Inferior parietal cortex (tissue), 1 donor: ENCODE results near the gene DCUN1D1.

ENCODE experiments used
- DNase-seq: peaks from one replicate; pipeline ENCODE4 v3.0.0-alpha.2; 2016; ENCODE audit errors: extremely low spot score

DCUN1D1 gene

DNA sequence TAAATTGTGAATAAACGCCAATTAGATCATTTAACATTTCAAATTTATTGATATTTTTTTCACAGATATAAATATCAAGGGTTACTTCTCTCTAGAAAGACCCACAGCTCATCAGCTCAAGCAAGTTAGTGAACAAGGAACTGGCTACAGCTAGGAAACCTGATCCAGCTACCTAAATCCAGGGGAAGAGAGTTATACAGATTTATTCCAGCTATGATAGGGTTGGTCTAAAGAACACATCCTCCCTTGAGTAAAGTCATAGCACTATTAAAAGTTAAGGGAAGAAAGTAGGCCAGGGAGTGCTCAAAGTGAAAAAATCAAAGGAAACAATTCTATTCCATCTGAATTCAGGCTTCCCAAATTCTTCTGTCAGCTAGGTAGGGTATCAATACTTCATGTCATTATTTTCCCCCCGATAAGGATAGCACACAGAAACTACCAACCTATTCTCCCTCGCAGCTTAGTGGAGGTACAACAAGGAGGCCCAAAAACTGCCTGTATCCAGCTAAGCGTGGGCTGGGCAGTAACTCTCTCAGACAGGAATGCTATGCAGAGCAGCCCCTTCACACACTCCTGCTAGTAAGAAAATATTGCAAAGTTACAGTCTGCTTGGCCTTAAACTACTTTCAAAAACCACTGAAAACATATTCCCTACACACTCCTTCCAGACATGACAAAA is 44.0 kb downstream of the DCUN1D1 start:
- no peak for DNase-seq

DNA sequence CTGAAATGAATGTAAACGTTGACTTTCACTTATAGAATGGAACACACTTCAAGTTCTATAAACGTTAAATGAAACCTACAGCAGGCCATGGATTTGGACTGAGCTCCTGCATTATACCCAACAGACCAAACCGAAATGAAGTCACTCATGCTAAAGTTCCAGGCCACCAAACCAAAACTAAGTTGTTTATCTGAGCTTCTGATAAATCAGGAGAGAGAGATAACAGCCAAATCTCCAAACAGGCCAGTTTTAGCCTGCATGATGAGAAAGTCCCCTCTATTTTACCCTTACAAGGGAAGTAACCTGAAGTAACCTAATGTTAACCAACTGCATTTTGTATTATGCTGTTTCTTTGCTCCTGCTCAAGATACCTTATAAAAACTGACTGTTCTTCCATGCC is 44.5 kb downstream of the DCUN1D1 start:
- no peak for DNase-seq

DNA sequence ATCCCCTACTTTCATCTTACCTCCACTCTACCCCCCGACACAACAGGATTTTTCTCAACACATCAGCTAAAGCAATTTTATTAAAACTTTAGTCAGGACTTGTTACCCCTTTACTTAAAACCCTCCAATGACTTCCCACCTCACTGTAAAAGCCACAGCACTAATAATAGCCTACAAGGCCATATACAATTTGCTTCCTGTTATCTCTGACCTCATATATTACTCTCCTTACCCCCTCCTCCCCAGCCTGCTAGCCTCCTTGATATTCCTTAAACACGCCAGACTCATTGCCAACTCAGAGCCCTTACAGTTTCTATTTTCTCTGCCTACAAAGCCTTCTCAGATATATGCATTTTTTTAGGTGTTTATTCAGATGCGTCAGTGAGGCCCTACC is 54.4 kb downstream of the DCUN1D1 start:
- DNase-seq: no peak

DNA sequence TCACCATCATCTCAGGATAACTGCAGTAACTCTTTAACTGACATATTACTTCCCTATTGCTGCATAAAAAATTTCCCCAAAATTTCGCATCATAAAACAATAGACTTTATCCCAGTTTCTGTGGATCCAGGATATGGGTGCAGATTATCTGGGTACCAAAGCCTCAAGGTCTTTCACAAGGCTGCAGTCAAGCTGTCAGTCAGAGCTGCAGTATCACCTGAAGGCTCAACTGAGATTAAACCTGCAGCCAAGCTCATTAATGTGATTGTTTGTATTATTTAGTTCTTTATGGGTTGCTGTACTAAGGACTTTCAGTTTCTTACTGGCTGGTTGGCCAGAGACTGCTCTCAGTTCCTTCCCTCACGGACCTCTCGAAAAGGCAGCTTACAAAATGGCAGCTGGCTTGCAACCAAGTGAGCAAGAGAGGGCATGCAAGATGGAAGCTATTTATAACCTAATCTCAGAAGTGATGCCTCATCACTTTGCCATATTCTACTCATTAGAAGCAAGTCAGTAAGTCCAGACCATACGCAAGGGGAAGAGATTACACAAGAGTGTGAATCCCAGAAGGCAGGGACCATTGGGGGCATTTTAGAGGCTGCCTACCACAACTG is 54.9 kb downstream of the DCUN1D1 start:
- DNase-seq: no peak

DNA sequence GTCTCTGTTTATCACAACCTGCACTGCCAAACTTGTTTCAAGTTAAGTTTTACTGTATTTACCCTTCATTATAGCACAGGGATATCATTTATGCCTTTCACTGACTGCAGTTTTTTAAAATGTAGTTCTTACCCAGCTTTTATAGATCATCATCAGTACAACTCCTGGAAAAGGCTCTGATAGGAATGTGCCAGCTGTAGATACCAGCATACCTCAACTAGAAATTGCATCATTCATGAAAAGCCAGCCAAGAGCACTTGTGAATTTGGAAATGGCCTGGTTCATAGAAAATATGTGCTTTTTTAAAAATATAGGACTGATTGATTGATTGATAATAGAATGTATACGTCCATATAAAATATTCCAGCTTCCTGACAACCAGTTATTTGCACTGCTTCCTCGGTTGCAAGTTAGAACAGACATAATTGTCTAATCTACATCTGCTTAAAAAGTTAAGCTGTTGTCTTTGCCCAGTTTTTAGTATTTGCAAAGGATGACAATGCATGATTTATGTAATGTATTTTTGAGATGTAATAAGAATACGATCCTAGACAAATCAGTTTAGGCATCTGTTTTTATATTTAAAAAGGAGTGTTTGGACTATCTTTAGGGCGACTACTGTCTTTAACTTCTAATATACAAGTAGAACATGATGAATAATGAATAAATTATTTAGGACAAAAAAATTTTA is 58.5 kb downstream of the DCUN1D1 start:
- no peak for DNase-seq

DNA sequence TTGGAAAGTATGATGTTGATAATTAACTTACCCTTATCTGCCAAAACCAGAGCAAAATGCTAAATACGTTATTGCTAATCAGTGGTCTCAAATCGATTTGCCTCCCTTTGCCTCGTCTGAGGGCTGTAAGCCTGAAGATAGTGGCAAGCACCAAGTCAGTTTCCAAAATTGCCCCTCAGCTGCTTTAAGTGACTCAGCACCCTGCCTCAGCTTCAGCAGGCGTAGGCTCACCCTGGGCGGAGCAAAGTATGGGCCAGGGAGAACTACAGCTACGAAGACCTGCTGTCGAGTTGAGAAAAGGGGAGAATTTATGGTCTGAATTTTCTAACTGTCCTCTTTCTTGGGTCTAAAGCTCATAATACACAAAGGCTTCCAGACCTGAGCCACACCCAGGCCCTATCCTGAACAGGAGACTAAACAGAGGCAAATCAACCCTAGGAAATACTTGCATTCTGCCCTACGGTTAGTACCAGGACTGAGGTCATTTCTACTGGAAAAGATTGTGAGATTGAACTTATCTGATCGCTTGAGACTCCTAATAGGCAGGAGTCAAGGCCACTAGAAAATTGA is 59.7 kb downstream of the DCUN1D1 start:
- no peak for DNase-seq

DNA sequence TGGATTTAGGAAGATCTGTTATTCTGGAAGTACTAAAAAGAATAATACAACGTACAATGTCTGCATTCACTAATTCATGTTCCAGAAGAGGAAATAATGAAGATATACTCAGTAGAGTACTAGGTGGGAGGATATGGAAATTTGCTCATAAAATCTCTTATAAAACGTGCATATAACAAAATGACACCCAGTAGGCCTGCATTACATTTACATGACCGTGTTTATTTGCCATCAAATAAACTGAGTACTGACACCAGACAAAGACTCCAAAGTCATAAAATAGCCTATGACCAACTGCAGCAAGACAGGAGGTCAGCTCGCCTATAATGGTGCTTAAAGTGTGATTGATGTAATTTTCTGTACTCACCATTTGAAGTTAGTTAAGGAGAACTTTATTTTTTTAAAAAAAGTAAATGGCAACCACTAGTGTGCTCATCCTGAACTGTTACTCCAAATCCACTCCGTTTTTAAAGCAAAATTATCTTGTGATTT is 60.4 kb downstream of the DCUN1D1 start:
- DNase-seq: no peak

DNA sequence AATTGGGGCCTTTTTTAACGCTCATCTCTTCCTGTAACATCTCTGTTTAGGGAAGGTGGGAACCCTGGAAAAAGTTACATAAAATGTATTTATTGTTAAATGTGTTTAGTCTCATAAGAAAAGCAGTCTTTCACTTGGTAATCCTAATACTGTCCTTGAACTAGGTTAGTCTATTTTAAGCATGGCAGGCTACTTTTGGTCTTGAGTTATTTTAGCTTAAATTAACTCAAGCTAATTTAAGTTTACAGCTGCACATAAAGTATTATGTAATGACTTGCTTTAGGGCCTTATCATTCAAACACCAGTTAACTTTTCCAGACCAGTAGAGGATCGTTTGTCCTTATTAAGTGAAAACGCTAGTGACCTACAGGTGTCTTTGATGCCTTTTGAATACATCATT is 63.2 kb downstream of the DCUN1D1 start:
- DNase-seq: no peak

DNA sequence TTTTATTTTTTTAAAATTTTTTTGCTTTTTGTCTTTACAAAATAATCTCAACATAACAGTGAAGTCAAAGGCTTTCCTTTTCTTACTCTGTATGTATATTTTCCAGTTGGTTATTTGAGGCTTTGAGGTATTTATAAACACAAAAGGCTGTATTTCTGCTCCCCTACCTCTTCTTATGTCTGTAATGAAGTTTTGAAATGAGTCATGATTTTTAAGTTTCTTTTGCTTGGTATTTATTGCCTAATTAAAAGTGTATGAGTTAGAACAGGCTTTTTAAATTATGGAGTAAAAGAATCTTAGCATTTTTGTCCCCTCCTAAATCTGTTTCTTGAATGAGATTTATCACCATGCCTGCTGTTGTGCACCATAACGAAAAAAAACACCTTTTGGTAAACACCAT is 66.0 kb downstream of the DCUN1D1 start:
- no peak for DNase-seq

DNA sequence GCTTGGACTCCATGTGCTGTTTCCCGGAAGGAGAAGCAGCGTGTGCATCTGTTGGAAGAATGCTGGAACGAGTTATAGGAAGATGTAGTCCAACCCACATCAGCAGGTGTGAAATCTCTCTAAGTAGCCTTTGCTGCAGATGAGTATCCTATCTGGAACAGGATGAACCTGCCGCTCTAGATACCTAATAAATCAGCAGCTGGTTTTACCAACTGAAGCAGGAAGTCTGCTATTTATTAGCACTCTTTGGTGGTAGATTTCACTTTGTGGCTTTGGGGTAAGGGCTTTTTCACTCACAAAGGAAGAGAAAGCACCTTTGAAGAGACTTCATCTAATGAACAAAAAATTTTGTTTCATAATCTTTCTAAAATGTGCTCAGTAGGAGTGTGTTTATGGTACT is 66.4 kb downstream of the DCUN1D1 start:
- DNase-seq: no peak

DNA sequence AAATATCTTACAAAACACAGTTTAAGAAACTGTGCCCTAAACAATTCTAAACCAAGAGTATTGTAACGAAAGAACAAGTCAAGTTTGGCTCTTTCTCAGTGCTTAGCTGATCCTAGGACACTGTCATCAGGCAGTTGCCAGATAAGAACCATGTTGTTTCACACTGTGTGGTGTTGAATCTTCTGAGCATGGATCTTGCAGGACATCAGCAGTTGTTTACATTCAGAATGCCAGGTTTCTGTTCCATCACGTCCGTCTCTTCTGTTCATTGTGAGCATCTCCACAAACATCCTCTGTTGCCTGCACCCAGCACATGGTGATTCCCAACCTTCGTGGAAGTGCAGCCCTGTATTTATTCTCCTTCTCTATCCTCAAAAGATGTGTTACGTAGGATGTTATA is 67.9 kb downstream of the DCUN1D1 start:
- DNase-seq: peak; percentile 60

DNA sequence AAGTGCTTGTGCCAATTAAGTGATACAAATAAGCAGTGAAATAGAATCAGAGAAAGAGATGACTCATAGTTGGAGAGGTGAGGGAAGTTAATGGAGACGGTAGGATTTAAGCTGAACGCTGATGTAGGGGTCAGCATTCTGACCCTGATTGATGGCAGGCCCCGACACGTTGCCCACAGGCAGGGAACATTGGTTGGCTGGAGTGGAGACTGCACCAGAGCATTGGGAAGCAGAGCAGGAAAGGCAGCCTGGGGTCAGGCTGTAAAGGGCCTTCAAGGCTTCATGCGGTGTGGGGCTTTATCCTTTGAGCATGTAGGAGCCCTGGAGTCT is 68.6 kb downstream of the DCUN1D1 start:
- no peak for DNase-seq

DNA sequence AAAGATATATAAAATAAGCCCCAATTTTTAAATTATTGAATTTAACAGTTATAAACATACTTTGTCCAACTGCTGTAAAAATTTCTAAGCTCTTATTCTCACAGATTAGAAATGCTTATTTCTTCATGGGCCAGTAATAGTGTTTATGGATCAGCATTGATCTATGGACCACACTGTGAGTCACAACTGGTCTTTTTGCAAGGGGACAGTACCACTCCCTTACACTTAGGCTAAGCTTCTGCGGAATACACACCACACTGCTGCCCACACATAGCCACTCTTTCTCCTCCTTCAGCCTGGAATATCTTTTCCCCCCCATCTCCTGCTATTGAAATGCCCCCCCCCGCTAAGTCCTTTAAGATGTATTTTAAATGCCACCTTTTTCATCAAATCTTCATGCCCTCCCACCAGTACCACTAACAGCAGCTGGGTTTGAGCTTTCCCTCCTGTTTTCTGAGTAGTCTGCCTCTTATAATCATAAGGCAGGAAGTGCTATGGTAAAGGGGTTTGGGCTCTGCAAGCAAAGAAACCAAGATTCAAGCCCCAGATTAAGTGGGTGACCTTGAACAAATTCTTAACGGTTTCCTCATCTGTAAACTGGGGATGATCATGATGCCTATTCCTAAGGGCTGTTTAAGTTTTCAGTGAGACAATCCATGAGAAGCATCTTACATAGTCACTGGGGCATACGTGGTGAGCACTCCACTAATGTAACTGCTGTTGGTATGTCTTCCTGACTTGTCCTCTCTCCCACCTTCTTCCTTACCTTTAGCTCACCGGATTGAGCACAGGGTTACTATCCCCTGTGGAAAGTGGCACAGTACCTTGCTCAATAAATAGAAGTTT is 69.2 kb downstream of the DCUN1D1 start:
- no peak for DNase-seq

DNA sequence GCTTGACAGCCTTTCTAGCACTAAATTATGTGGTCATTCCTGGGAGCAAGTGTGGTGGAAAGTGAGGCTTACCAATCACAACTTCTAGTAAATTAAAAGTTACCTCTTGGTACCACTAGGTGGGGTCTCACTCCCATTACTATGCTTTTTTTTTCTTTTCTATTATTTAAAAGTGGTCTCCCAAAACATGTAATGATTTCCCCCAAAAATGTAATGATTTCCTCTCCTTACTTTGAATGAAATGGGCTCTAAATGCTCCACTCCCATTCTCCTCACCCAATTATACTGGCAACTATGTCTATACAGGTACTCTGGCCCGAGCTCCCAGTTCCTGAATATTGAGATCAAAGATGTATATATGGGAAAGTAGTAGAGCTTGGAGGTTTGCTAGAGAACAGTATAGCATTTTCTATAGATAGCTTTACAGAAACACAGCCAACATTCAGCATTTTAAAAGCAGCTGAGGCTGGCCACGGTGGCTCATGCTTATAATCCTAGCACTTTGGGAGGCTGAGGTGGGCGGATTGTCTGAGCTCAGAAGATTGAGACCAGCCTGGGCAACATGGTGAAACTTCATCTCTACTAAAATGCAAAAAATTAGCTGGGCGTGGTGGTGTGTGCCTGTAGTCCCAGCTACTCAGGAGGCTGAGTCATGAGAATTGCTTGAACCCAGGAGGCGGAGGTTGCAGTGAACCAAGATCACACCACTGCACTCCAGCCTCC is 70.9 kb downstream of the DCUN1D1 start:
- DNase-seq: no peak

DNA sequence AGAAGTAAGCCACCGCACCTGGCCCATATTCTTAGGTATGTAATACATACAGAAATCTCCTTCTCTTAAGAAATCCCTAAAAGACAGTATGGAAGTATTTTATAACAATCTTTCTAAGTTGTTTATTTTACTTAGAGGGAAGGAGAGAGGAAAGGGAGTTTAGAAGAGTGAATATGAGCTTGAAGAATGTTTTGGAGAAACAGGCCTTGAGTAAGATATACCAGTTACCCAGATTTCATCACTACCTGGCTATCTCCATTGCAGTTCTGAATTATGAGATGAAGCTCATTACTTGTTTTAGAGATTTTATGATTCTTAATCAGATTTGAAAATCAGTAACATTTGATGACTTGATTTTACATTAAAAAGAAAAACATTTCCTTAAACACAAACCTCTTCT is 71.9 kb downstream of the DCUN1D1 start:
- no peak for DNase-seq

DNA sequence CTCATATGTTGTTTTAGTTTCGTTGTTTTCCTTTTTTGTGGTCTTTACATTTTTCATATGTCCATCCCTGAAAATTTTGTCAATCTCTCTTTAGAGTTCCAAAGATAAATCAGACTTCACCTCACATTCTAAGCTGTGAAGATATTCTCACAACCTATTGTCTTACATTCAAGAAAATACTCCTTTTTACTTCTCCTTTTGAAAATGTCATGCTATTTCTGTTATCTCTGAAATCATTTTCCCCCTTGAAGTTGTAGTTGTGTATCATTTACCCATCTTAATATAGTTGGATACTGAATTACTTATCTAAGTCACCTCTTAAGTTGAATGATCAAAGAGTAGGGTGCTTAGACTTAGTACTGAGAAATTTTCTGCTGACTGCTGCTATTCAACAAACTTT is 74.3 kb downstream of the DCUN1D1 start:
- DNase-seq: no peak

DNA sequence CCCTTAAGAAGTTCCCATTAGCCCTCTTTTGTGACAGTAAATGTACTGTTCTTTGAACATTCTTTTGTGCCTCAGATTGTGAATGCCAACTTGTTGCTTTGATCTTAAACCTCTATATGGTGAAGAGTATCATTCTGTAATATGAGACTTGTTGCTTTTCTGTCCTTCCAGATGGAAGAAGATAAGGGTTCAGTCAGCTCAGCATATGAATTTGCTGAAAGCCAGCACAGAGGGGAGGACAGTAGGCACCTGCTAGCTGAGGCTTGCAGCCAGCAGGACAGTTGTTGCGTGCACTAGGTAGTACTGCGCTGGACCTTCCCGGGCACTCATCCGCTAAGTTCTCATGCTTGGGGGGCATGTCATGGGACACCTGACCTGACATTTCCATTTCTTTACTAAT is 74.7 kb downstream of the DCUN1D1 start:
- DNase-seq: no peak

DNA sequence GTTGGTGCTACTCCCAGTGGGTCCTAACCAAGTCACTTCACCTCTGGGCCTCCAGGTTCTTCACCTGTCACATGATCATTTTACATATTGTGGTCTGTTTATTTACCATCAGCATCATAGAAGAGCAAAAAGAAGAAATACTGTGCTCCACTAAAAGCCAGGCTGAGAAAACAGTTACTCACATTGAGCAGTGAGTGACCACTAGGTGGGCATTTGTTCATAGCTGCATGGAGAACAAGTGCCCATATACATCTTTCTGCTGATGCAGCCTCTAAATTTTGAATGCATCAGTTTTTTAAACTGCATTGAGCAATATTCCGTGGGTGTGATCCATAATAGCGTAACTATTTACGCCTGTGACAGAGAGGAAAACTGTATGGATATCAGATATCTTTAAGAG is 76.2 kb downstream of the DCUN1D1 start:
- no peak for DNase-seq

DNA sequence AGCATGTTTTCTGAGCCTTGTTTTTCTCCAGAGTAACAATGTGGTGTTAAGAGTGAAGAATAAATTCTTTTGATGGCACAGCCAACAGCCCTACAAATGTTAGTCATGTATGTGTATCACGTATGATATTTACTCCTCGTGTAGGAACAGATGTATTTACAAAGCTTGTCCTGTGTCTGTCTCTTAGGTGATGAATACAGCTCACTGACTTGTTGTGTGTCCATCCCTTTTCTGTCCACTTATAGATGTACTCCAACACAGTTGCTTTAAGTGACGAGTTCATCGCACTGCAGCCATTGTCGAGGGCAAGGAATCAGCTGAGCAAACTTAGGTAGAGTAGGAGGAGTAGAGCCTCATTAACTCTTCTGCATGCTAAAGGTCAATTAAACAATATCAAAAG is 78.1 kb downstream of the DCUN1D1 start:
- no peak for DNase-seq

DNA sequence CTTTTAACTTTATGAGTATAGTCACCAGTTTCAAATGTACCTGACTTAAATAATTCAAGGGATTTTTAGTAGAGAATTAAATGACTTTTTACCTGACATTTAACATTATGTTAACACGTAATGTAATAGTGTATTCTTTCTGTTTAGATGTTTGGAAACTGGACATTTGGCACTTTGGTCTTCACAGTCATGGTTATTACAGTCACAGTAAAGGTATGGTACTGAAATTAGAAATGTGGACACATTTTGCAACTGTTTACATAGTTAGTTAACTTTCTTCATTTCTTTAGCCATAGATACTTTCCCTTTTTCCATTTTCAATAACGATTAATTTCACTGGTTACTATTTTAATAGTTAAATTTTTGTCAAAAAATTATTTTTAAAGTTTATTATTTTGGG is 83.8 kb downstream of the DCUN1D1 start:
- no peak for DNase-seq

DNA sequence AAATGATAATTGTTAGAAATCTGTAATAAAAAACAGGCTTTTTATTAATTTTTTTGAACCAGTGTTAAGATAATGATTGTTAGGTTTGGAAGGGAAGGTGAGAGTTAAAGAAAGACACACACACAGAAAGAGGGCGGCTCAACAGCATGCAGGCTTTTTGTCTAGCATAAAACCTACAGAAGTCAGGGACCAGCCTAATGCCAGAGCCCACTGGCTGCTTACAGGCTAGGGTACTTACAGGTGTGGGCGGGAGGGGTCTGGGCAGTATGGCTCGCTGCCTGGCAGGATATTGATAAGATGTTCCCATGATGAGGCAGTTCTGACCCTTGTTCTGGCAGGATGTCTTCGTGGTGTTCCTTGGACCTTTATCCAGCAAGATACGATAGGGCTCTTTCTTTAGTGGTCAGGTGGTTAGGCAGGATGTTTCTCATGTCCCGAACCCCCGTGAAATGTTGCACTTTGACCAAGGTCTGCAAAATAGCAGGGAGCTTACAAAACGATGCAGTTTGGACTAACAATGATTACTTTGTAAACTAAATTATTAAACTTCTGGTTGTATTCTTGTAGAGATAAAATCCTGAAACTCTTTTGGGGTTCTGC is 84.7 kb downstream of the DCUN1D1 start:
- DNase-seq: no peak
